ENCODE measurements around the gene PDE3A.
"Not testable (repeated sequence)": the region's sequence is repeated elsewhere in the genome, so short reads cannot be mapped to it uniquely, and the experiment has no call there.

Gene PDE3A

DNA sequence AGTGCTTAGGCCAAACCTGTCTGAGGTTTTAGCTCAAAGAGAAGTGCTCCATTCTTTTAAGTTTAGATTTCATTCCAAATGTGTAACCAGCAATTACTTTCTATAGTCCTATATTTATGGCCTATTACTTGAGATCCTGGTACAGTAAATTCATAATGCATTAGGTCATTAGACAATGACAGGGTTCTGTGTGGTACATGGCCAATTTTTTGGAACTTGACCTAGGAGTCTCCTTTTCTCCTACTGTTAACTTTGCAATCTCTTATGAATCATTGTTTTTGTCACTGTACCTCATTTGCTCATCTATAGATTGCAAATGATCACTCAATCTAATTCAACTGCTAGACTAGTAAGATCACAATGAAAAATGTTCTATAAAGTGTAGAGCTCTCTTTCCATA is 136.7 kb downstream of the PDE3A start:
- no peak for DNase-seq

DNA sequence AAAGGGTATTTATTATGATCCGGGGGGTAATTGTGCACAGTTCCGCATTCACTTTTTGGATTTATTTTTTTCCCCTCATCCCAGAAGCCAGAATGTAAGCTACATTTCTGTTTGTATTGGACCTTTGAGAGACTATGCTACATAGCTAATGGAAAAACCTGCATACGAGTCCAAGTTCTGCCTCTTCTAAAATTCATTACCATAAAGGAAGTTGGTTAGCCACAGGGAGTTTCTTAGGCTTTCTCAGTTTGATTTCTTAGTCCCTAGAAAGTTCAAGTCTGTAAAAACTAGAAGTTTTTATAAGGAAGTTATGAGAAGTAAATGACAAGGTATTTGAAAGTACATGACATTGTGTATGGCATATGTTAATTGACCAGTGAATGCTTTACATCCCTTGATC is 138.7 kb downstream of the PDE3A start:
- no peak for DNase-seq

DNA sequence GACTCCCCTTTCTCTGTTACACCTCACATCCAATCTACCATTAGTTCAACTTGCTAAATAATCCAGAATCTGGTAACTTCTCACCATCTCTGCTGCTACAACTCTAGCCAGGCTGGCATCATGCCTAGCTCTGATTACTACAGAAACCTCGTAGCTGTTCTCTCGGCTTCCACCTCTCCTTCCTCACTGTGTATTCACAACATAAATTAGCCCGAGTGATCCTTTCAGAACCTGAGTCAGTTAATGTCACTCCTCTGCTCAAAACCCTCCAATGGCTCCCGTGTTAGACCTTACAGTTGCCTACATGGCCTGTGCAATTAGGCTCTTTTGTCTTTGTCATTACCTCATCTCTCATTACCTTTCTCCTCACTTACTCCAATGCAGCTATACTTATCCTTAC is 139.4 kb downstream of the PDE3A start:
- DNase-seq, result no peak

- no peak for DNase-seq
Observed at GRCh38 chr12:20508359-20508758, 140.0 kb downstream of the PDE3A start.

- DNase-seq, result no peak
Observed at GRCh38 chr12:20508962-20509361, 140.6 kb downstream of the PDE3A start.

DNA sequence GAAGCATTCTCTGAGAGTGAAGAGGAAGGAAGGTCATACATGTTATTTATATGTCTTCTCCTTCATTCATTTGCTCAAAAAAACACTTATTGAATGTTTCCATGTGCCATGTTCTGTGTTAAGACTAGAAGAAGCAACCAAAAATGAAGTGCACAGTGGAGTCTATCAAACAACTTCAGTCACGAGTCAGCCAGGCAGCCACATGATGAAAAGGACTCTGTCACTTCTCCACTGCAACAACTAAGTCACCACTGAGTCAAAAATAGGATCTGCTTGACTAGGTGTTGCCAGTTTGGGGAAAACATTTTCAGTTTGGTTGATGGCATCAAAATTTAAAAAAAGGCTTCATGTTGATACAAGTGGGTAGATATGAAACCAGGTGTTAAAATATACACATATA is 142.5 kb downstream of the PDE3A start:
- no peak for DNase-seq

- DNase-seq, result no peak
Observed at GRCh38 chr12:20513189-20513588, 144.9 kb downstream of the PDE3A start.

DNA sequence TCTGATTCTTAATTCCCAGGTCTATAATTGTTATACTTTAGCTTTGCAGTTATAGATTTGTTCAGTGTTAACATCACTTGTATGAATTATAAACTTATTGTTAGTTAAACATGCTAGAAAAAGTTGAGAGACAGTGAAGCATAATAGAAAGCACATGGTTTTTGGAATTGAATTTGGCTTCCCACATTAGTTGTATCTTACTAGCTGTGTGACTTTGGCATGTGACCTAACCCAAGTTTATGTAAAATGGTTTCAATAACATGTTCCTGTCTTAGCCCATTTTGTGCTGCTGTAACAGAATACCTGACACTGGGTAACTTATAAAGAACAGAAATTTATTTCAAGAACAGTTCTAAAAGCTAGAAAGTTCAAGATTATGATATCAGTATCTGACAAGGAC is 146.3 kb downstream of the PDE3A start:
- DNase-seq, result no peak

DNA sequence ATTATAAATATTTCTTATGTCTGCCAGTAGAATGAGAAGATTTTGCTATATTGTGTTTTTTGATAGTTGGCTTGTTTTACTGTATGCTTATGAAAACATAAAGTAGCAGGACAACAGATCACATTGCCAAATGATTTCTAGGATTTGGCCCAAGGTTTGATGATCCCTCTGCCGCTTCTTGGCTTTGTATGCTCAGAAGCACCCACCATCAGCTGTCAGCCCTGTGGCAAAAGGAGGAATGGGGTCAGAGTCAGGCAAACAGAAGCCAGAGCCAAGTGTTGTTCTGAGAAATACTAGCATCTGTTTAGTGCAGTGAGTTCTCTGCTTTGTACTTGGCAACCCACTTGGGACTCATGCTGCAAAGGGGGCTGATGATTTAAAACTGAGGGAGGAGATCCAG is 152.2 kb downstream of the PDE3A start:
- no peak for DNase-seq

DNA sequence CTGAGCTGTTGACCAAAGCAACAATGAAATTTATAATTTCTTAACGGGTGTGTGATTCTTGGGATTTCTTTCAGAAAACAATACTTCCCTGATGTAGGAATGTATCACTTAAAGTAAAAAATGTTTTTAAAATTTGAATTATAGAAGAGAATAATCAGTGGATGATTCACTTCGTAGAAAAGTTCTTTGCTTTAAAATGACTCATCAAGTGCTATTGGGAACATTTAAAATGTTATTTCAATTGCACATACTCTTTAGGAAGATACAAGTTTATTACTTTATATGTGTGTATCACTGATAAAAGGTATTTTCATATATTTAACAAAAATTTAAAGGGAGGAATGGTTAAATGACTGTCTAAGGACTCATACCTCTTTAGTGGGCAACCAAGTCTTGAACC is 155.3 kb downstream of the PDE3A start:
- DNase-seq, result no peak

DNA sequence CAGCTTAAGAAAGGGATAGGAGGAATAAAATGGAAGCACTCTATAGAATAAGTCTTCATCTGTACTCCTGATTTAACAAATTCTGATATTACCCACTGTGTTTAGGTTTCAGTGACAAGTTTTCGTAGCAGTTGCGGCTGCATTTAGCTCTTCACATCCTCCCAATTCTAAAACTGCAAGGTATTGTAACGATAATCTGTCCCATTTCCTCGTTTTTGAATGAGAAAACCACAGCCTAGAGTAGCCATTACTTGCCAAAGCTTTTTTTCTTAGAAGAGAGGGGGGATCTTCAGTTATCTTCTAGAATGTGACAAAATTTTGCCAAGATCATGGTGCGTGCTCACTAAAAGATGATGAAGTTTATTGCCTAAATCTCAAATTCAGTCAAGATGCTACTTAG is 155.8 kb downstream of the PDE3A start:
- DNase-seq, result no peak

- DNase-seq, result no peak
Observed at GRCh38 chr12:20525064-20525610, 156.8 kb downstream of the PDE3A start.

DNA sequence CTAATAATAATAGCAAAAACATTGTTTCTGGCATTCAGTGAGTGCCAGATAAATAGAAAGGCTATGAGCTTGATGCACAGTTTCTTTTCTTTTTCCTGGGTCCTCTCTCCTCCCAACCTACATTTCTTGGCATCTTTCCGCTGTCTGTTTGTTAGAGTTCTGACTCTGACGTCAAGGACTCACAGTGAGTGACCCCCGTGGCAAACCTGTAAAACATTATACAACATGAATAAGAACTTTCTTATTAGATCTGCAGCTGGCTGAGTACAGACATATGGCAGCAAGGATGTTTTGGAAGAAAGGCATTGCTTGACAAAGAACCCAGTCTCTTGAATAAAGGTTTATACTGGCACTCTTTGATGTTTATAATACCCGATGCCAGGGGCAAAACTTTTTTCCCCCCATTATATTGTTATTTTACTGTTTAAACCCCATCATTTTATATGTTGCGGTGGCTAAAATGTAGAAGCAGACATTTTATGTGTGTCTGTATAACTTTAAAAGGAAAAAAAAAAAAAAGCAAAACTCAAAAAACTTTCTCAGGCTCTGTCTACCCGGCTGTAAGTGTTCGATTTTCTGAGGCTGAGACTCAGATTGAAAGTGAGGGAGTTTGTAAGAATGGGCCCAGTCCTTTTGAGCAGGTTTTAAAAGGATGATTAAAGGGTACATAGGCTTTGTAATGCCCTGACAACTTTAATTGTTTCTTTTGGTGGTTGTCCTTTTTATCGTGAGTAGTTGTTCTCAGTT is 159.3 kb downstream of the PDE3A start:
- peak; percentile 49 for DNase-seq

- no peak for DNase-seq
Observed at GRCh38 chr12:20528208-20528607, 159.9 kb downstream of the PDE3A start.

GRCh38 chr12:20546267-20546666 is 177.9 kb downstream of the PDE3A start:
- DNase-seq, result no peak

GRCh38 chr12:20547816-20548575 is 179.7 kb downstream of the PDE3A start:
- no peak for DNase-seq

DNA sequence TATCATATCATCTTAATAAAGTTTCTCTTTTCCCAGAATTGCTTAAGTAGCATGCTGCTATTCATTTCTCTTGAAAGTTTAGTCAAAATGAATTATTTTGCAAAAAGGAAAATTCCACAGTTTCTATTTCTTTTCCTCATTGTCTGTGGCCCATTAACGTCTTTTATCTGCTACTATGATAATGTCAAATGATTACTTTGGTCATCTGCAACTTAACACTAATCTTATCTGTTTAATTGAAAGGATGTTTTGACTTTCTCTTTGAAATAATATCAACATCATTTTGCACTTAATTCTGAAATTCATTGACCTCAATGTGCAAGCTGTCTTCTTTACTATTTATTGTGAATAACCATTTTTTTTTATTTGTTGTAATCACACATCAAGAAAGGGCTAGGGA is 180.3 kb downstream of the PDE3A start:
- DNase-seq, result no peak

- DNase-seq, result peak; percentile 46
Observed at GRCh38 chr12:20549108-20549719, 180.9 kb downstream of the PDE3A start.

GRCh38 chr12:20551742-20552442 is 183.6 kb downstream of the PDE3A start:
- not testable (repeated sequence) for DNase-seq

- DNase-seq, result not testable (repeated sequence)
Observed at GRCh38 chr12:20552586-20552985, 184.2 kb downstream of the PDE3A start.

DNA sequence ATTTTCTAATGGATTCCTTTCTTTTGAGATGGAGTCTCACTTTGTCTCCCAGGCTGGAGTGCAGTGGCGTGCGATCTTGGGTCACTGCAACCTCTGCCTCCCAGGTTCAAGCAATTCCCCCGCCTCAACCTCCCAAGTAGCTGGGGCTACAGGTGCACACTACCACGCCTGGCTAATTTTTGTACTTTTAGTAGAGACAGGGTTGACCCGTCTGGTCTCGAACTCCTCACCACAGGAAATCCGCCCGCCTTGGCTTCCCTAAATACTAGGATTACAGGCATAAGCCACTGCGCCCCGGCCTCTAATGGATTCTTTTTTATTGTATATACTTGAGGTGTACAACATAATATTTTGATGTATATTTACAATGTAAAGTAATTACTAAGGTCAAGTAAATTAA is 186.7 kb downstream of the PDE3A start:
- no peak for DNase-seq

- no peak for DNase-seq
Observed at GRCh38 chr12:20555771-20556170, 187.4 kb downstream of the PDE3A start.

DNA sequence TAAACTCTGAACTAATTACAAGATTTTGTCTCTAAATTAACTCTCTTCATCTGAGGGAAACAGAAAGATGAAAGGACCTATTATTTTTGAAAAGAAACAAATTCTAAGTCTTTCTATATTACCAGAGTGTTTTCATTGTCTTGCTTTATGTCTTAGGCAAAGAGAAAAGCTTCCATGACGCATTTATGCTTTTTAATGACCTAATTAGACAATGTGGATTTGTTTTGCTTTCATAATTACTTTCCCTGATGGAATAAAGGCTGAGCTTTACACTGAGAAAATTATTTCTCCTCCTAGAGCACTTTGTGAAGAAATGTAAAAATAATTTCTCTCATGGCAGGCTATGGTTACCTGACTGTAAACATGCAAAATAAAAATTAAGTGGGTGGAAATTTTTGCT is 188.8 kb downstream of the PDE3A start:
- no peak for DNase-seq
